ENCODE data around the gene QTRT2. TPM values are rescaled to one million over a fixed set of nuclear protein-coding genes. Genes with fewer than 3 reads are reported as not detected.
A peak's percentile ranks its signal among the peaks of the same experiment; 100 is the strongest.

Gene QTRT2
- total RNA-seq, 1 donor from 2014 or later, result 23.9 TPM

GRCh38 chr3:114081037-114081436 is 24.5 kb downstream of the QTRT2 start:
- H3K36me3 Mint-ChIP-seq (ENCODE audit: low read depth, unreplicated experiment), result peaks cover 24% of the 10 kb centered on the region
- no peak for DNase-seq (ENCODE audit: low spot score)
- TF ChIP-seq, protein P1, sequence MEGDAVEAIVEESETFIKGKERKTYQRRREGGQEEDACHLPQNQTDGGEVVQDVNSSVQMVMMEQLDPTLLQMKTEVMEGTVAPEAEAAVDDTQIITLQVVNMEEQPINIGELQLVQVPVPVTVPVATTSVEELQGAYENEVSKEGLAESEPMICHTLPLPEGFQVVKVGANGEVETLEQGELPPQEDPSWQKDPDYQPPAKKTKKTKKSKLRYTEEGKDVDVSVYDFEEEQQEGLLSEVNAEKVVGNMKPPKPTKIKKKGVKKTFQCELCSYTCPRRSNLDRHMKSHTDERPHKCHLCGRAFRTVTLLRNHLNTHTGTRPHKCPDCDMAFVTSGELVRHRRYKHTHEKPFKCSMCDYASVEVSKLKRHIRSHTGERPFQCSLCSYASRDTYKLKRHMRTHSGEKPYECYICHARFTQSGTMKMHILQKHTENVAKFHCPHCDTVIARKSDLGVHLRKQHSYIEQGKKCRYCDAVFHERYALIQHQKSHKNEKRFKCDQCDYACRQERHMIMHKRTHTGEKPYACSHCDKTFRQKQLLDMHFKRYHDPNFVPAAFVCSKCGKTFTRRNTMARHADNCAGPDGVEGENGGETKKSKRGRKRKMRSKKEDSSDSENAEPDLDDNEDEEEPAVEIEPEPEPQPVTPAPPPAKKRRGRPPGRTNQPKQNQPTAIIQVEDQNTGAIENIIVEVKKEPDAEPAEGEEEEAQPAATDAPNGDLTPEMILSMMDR (IDR thresholded peaks at IDR 0.05; ENCODE audit: unreplicated experiment), result no peak
- H3K4me1 Mint-ChIP-seq (ENCODE audit: unreplicated experiment), result peaks cover 13% of the 10 kb centered on the region
- H3K9me3 Mint-ChIP-seq (ENCODE audit: unreplicated experiment), result no peaks in the 10 kb centered on the region
- H3K27ac Mint-ChIP-seq (ENCODE audit: unreplicated experiment), result no peak overlapping the region
- H3K4me3 Mint-ChIP-seq (ENCODE audit: unreplicated experiment), result no peak overlapping the region
- H3K27me3 Mint-ChIP-seq (ENCODE audit: unreplicated experiment), result no peaks in the 10 kb centered on the region

GRCh38 chr3:114083112-114083511 is 26.6 kb downstream of the QTRT2 start:
- Mint-ChIP-seq H3K9me3 (ENCODE audit: unreplicated experiment) (no peaks in the 10 kb centered on the region), H3K4me3 (ENCODE audit: unreplicated experiment) (no peak overlapping the region), H3K36me3 (ENCODE audit: low read depth, unreplicated experiment) (peaks cover 26% of the 10 kb centered on the region), H3K4me1 (ENCODE audit: unreplicated experiment) (peaks cover 13% of the 10 kb centered on the region), H3K27me3 (ENCODE audit: unreplicated experiment) (no peaks in the 10 kb centered on the region), H3K27ac (ENCODE audit: unreplicated experiment) (no peak overlapping the region)
- no peak for DNase-seq (ENCODE audit: low spot score)
- TF ChIP-seq, protein P1 (IDR thresholded peaks at IDR 0.05; ENCODE audit: unreplicated experiment), result no peak

DNA sequence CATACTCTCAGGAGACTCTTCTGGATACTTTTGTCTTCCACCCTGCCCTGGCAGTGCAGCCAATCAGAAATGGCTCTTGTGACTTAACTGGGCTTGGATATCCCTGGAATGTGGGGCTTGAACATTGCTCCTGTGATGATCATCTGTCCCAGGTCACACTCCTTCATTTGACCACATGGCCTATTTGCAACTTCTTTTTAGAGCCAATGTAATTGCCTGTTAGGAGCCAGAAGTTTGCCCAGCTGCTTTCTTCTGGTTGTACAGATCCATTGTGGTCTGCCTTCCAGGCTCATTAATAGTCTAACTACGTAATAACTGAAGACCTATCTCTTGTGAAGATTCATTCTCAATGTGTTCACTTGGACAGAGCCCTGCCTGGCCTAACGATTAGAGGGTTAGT is 29.8 kb downstream of the QTRT2 start:
- Mint-ChIP-seq H3K36me3 (ENCODE audit: low read depth, unreplicated experiment) (peaks cover 25% of the 10 kb centered on the region), H3K4me3 (ENCODE audit: unreplicated experiment) (peak overlapping the region; percentile 42)
- DNase-seq (ENCODE audit: low spot score), result no peak

DNA sequence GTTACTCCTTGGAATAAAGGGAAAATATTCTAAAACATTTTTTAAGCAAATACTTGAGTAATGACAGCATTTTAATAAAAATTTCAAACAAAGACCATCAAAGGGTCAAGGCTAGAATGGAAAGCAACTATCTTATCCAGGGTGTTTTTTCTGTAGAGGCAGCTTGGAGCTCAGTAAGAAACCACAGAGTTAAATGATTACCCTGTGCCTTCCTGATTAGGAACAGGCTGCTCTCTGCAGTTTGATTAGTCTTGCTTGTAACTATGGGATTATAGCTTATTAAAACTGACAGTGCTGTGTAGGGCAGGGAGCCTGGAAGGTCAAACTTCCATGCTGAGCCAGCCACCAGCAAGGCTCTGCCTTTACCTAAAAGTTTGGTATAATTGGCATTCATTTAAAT is 33.1 kb downstream of the QTRT2 start:
- TF ChIP-seq, protein P1 (IDR thresholded peaks at IDR 0.05; ENCODE audit: unreplicated experiment), result no peak

More for the DNA sequence above, 29.8 kb downstream of the QTRT2 start:
- no peaks in the 10 kb centered on the region for H3K27me3 Mint-ChIP-seq (ENCODE audit: unreplicated experiment)
- TF ChIP-seq, protein P1 (IDR thresholded peaks at IDR 0.05; ENCODE audit: unreplicated experiment), result no peak
- no peaks in the 10 kb centered on the region for H3K9me3 Mint-ChIP-seq (ENCODE audit: unreplicated experiment)
- H3K4me1 Mint-ChIP-seq (ENCODE audit: unreplicated experiment), result no peaks in the 10 kb centered on the region
- H3K27ac Mint-ChIP-seq (ENCODE audit: unreplicated experiment), result no peak overlapping the region

GRCh38 chr3:114092151-114093015 is 35.8 kb downstream of the QTRT2 start:
- DNase-seq (ENCODE audit: low spot score), result peak; percentile 12
- Mint-ChIP-seq H3K36me3 (ENCODE audit: low read depth, unreplicated experiment) (peaks cover 7% of the 10 kb centered on the region), H3K27me3 (ENCODE audit: unreplicated experiment) (peaks cover 2% of the 10 kb centered on the region), H3K4me1 (ENCODE audit: unreplicated experiment) (peaks cover 24% of the 10 kb centered on the region), H3K27ac (ENCODE audit: unreplicated experiment) (peak overlapping the region; percentile 61), H3K9me3 (ENCODE audit: unreplicated experiment) (no peaks in the 10 kb centered on the region), H3K4me3 (ENCODE audit: unreplicated experiment) (no peak overlapping the region)
- TF ChIP-seq, protein P1 (IDR thresholded peaks at IDR 0.05; ENCODE audit: unreplicated experiment), result no peak

More for the DNA sequence above, 33.1 kb downstream of the QTRT2 start:
- H3K36me3 Mint-ChIP-seq (ENCODE audit: low read depth, unreplicated experiment), result peaks cover 21% of the 10 kb centered on the region
- no peaks in the 10 kb centered on the region for H3K9me3 Mint-ChIP-seq (ENCODE audit: unreplicated experiment)
- H3K27me3 Mint-ChIP-seq (ENCODE audit: unreplicated experiment), result no peaks in the 10 kb centered on the region
- no peak for DNase-seq (ENCODE audit: low spot score)
- H3K4me1 Mint-ChIP-seq (ENCODE audit: unreplicated experiment), result peaks cover 22% of the 10 kb centered on the region
- no peak overlapping the region for H3K27ac Mint-ChIP-seq (ENCODE audit: unreplicated experiment)
- H3K4me3 Mint-ChIP-seq (ENCODE audit: unreplicated experiment), result no peak overlapping the region
